ENCODE measurements around the gene CATSPER1. TPM values are rescaled to one million over a fixed set of nuclear protein-coding genes. Genes with fewer than 3 reads are reported as not detected.
"Not testable (repeated sequence)": the region's sequence is repeated elsewhere in the genome, so short reads cannot be mapped to it uniquely, and the experiment has no call there.

The CATSPER1 gene
- polyA plus RNA-seq, 3 donors, result not detected

DNA sequence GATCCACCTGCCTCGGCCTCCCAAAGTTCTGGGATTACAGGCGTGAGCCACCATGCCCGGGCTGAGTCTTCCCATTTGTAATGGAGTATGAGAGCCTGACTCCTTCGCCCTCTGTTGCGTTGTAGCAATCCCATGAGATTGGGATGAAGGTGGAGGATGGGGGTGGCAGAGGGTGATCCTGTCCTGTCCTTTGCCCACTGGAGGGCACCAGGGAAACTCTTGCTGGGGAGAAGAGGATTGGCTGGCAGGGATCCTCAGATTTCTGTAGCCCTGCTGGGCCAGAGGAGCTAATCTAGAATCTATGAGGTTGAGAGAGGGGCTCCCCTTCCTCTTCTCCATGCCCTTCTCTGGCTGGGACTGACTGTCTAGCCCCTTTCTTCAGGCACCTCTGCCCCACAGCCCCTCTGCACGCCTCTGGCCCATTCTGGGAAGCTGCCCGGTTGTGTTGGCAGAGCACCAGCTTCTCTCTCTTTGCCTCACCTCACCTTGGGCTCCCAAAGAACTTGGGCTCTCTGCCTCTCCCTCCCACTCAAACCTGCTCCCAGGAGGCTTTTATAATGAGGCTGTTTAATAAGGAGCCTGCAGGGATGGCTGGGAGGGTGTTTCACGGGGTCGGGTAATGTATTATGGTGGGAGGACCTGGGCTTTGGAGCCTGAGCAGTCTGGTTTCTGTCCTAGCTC is 9.5 kb upstream of the CATSPER1 start:
- no peak for DNase-seq (ENCODE audit: extremely low read depth in 1 of 11, low read depth in 9 of 11, low spot score in 4 of 11)

DNA sequence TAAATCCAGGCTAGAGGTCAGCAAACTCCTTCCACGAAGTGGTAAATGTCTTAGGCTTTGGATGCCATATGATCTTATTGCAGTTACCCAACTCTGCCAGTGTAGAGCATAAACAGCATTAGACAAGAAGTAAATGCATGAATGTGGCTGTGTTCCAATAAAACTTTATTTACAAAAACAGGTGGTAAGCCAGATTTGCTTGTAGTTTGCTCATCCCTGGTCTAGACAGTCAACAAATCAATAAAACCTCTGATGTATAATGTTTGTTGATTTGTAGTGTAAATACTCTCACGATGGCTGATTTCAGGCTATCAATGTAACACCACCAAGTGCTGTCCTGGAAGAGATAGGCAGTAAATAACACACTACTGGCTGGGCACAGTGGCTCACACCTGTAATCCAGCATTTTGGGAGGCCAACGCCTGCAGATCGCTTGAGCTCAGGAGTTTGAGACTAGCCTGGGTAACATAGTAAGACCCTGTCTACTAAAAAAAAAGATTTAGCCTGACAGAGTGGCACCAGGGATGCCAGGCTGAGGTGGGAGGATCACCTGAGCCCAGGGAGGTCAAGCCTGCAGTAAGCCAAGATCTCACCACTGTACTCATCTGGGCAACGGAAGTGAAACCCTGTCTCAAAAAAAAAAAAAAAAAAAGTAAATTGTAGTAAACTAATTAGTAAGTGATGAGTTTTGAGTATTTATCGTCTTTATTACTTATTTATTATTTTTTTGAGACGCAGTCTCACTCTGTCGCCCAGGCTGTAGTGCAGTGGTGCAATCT is 6.9 kb upstream of the CATSPER1 start:
- DNase-seq (ENCODE audit: extremely low read depth in 1 of 11, low read depth in 9 of 11, low spot score in 4 of 11), result no peak

DNA sequence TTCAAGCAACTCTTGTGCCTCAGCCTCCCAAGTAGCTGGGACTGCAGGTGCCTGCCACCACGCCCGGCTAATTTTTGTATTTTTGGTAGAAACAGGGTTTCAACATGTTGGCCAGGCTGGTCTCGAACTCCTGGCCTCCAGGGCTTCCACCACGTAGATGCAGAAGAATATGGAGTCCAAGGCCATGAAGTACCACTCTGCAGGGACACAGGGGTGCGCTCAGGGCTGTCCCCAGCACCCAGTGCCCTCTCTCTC is 3.2 kb downstream of the CATSPER1 start:
- not testable (repeated sequence) for DNase-seq (ENCODE audit: extremely low read depth in 1 of 11, low read depth in 9 of 11, low spot score in 4 of 11)

DNA sequence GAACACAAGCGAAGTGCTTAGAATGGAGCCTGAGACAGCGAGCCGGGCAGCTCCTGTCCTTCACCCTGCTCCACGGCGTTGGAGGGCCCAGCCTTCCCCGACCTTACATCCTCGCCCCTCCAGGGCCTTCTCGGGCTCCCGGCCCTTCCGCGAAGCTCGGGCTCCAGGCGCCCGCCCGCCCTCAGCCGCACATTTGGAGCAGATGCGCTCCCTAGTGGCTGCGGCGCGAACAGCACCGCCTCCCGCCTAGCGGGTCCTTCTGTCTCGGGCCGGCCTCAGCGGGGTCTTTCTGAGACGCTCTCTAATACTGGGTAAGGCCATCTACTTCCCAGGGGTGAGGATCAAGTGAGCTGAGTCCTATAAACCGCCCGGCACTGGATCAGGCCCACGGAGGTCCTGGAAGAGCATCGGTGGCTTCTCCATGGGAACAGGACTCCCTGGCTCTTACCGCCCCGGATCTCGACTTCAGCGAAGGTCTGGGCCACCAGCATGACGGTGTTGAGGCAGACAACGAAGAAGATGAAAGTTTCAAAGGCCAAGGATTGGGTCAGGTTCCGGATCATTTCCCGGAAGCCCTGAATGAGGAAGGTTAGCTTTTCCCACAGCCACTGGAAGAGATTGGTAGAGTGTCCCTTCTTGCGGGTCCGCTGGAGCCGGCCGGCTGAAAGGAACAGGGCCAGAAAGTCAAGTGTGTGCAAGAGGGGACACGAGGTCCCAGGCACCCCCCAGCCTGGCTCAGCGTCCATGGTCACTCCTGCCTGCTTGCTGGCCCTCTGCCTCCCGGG is 3.7 kb downstream of the CATSPER1 start:
- DNase-seq (ENCODE audit: extremely low read depth in 1 of 11, low read depth in 9 of 11, low spot score in 4 of 11), result peak in 4 of 11 donors; percentile 37 to 58 (median 50)

DNA sequence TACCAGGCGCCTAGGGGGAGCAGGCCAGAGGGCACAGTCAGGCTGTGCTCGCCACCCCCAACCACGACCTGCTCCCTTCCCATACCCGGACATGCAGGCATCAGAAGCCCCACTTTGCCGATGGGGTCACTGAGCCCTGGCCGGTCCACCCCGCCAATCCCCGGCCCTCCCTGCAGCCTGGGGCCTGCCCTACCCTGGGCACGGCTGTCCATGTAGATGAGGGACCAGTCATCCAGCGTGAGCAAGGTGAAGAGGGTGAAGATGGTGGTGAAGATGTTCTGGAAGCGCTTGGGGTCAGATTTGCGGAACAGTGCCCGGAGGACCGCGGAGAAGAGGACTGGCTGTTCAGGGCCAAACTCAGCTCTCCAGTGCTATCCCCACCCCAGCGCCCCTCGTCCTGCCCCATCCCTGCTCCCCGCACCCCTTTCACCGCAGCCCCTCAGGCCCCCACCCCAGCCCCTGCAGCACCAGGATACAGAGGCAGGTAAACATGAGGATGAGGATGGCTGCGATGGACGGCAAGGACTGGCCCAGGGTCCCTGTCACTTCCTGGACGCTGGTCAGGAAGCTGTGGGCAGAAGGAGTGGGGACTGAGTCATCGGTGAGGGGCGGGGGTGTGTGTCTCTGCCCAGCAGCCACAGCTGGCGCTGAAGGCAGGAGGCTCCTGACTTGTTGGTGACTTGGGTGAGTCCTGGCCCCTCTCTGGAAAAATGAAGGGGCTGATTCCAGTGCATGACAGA is 5.5 kb downstream of the CATSPER1 start:
- DNase-seq (ENCODE audit: extremely low read depth in 1 of 11, low read depth in 9 of 11, low spot score in 4 of 11), result no peak

DNA sequence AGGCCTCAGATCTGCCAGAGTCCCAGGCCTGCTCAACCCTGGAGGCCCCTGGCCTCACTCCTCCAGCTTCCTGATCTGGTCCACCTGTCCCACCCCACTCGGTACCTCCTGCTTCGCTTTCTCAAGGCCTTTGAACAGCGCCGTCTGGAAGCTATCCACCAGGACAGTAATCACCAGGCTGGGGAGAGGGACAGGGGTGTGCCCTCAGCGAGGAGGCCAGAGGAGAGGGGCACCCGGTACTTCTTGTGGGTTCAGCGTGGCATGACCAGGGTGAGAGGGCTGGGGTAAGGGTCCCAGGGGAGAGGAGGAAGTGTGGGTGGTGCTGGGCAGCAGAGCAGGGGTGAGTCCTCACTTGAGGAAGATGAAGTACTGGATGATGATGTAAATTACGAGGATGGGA is 6.1 kb downstream of the CATSPER1 start:
- DNase-seq (ENCODE audit: extremely low read depth in 1 of 11, low read depth in 9 of 11, low spot score in 4 of 11), result no peak

DNA sequence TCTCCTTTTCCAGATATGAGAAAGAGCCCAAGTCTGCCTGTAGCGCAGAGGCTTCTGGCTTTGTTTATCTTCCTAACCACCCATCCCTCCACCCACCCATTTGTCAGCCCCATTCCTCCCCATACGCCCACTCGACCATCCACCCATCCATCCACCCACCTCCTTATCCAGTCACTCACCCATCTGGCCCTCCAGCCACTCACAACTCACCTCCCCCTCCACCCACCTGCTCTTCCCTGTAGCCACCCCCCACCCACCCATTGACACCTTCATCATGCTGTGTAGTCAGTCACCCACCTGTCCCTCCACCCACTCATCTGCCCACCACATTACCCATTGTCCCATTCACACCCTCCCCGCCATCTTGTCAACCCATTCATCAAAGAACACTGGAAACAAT is 9.0 kb downstream of the CATSPER1 start:
- no peak for DNase-seq (ENCODE audit: extremely low read depth in 1 of 11, low read depth in 9 of 11, low spot score in 4 of 11)

DNA sequence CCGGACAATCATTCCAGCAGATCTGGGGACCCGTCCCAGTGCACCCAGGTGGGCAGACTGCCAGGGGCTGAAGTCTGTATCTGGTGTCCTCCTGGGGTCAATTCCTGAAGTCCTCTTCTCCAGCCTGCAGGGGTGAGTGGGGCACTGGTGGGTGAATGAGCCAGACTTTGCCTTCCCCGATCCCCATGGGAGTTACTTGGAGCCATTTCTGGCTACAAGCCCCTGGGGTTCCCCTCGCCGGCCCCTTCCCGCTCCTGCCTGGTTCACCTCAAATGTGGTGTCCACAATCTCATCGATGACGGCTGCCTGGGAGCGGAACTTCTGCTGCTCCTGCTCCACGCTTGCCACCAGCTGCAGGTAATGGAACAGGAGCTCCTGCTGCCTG is 9.5 kb downstream of the CATSPER1 start:
- DNase-seq (ENCODE audit: extremely low read depth in 1 of 11, low read depth in 9 of 11, low spot score in 4 of 11), result no peak

DNA sequence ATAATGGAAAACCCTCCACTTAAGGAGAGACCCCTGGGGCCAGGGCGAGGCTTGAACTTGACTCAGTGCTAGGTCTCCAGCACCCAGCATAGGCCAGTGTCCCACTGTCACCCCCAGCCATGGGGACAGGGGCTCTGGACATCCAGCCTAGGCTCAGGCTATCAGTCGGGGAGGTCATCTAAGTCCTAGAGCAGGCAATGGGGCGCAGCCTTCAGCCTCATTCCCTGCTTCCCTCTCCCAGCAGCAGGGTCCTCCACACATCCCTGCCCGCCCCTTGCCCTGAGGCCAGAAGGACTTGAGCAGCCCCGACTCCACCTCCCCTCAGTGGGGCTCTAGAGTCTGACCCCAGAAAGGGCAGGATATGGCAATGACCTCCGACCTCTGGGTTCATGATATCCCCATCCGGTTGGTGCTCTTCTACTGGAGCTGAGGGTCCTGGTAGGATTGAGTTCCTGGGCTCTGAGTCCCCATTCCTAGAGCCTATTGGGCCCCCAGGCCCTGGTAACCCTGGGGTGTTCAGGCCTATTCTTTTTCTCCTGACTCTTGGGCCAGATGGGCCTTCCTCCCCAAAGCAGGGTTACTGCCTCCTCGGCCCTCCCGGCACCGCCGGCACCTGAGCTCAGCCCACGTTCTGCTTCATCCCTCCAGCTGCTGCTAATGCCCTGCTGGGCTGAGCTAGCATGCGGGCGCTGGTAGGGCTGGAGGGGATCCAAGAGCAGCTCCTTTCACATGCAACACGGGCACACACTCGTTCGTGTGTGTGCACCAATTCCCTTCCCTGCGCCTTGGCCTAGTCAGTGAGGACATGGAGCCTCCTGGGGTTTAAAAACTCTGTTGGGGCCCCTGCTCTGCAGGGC is 10.1 kb downstream of the CATSPER1 start:
- DNase-seq (ENCODE audit: extremely low read depth in 1 of 11, low read depth in 9 of 11, low spot score in 4 of 11), result no peak

DNA sequence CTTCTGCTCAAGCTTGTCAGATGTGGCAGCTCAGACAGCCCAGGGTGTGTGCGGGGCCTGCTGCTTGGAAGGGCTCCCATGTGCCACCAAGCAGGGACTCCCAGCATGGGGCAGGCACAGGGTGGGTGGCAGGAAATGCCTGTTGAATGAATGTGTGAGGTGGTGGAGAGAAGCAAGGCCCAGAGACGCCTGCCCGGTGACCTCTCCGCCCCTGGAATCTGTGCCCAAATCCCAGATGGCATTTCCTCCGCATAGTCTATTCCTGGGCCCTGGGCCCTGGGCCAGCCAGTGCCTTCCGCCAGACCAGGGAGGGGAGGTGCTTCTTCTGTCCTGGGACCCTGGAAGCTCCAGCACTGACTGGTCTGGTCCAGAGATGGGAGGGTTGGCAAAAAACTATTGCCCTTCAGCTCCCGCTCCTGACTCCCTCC is 10.8 kb downstream of the CATSPER1 start:
- DNase-seq (ENCODE audit: extremely low read depth in 1 of 11, low read depth in 9 of 11, low spot score in 4 of 11), result no peak

DNA sequence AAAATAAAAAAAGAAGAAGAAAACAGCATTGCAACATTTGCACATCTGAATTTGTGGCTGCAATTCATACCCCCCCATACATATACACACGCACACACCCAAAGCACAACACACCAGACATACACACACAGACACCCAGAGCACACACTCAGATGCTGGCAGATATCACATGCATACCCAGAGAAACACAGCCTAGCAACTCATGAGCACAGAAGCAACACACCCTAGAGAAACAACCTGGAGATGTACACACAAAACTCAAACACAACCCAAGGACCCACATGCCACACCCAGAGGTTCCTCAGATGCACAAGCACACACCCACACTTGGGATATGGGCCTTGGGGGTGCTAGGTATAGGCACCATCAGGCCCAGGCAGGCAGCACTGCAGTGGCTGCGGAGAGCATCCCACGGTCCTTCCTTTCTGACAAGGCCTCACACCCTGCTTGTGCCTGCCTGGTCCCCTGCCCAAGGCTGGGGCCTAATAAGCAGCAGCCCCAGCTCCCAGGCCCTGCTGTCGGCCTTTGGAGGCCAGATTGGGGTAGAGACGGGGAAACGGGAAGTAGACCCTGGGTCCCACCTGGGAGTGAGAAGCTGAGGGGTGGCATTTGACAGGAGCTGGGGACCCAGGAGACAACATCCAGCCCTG is 11.3 kb downstream of the CATSPER1 start:
- DNase-seq (ENCODE audit: extremely low read depth in 1 of 11, low read depth in 9 of 11, low spot score in 4 of 11), result no peak

DNA sequence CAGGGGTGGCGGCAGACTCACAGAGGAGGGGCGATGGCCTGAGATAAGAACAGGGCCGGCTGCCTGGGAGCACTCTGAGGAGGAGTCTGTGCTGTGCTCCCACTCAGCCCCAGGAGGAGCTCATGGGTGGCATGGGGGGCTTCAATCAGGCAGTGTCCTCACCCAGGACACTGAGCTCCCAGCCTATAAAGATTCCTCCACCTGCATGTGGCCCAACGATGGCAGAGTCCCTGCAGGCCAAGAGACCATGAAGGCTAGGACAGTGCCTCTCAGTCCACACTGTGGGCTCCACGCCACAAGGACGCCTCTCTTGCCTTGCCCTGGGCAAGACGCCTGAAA is 12.5 kb downstream of the CATSPER1 start:
- DNase-seq (ENCODE audit: extremely low read depth in 1 of 11, low read depth in 9 of 11, low spot score in 4 of 11), result no peak

DNA sequence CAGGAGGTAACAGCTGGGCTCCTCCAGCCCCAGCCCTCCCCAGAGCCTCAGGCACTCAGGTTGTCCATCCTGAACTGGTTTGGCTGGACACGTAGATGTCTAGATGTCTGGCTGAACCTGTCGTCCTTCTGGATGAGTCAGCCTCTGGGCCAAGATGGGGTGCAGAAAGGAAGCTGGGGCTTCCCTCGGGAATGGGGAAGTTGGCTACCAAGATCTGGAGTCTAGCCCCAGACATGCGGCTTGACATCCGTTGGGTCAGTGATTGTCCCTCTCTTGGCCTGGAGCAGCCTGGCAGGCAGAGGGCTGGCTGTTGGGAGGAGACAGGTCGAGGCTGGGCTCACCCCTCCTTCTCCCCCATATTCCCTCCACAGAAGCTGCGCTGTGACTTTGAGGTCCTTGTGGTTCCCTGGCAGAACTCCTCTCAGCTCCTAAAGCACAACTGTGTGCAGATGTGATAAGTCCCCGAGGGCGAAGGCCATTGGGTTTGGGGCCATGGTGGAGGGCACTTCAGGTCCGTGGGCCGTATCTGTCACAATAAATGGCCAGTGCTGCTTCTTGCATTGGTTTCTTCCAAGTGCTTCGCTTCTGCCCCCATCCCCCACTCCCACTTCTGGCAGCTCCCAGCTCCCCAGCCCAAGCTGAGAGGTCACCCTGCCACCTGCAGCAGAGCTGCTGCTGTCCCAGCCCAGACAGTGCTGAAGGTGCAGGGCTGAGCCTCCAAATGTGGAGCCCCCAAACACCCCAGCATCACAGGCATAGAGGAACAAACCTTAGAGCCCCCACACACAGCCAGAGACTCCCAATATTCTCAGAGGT is 13.1 kb downstream of the CATSPER1 start:
- no peak for DNase-seq (ENCODE audit: extremely low read depth in 1 of 11, low read depth in 9 of 11, low spot score in 4 of 11)

DNA sequence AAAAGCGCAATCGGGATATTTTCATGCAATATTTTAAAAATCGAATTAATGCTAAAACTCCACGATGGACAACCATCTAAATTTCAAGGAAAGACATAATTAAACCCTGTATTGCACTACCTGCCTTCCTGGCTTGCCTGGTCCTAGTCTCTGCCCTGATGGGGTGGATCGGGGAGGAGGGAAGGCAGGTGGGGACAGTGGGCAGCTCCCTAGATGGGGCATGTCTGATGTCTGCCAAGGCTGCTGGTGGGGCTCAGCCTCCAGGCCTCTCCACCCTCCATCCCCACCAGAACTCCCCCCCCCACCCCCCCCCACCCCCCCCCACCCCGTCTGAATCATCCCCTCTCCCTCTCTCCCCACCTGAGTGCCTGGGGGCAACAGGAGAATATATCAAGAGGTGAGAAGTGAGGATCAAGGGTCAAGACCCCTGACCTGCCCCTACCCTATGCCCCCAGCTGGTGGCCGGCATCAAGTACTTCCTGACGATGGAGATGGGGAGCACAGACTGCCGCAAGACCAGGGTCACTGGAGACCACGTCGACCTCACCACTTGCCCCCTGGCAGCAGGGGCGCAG is 13.8 kb downstream of the CATSPER1 start:
- DNase-seq (ENCODE audit: extremely low read depth in 1 of 11, low read depth in 9 of 11, low spot score in 4 of 11), result no peak

DNA sequence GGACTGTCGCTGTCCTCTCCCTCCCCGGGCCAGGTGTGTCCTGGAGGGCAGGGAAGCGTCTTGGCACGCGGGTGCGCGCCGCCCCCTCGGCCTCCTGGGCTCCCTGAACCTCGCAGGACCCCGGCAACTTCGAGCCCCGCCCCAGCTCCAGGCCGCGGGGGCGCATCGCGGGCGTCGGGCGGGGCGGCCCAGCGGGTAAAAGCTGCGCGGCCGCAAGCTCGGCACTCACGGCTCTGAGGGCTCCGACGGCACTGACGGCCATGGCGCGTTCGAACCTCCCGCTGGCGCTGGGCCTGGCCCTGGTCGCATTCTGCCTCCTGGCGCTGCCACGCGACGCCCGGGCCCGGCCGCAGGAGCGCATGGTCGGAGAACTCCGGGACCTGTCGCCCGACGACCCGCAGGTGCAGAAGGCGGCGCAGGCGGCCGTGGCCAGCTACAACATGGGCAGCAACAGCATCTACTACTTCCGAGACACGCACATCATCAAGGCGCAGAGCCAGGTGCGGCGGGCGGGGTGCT is 14.4 kb downstream of the CATSPER1 start, which contains the start of gene CST6:
Gene CST6, plus strand, starts transcription at position 224 of the 519 bp plus-strand sequence. Its CDS starts 37 bp downstream, at position 261.
- no peak for DNase-seq (ENCODE audit: extremely low read depth in 1 of 11, low read depth in 9 of 11, low spot score in 4 of 11)

DNA sequence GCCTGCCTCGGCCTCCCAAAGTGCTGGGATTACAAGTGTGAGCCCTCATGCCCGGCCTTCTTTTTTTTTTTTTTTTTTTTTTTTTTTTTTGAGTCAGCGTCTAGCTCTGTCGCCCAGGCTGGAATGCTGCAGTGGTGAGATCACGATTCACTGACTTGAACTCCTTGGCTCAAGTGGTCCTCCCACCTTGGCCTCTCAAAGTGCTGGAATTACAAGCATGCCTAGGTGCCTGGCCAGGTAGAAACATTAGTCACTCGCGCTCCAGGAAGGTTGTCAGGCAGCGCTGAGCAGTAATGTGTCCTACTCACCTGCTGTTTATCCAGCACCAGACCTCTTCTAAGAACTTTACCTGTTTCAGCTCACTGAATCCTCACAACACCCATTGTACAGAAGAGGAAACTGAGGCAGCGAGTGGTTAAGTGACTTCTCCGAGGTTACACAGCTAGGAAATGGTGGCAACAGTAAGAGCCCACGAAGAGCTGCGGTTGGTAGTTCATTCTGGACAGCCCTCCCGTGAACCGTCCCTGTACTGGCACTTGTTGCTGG is 15.0 kb downstream of the CATSPER1 start:
- no peak for DNase-seq (ENCODE audit: extremely low read depth in 1 of 11, low read depth in 9 of 11, low spot score in 4 of 11)

DNA sequence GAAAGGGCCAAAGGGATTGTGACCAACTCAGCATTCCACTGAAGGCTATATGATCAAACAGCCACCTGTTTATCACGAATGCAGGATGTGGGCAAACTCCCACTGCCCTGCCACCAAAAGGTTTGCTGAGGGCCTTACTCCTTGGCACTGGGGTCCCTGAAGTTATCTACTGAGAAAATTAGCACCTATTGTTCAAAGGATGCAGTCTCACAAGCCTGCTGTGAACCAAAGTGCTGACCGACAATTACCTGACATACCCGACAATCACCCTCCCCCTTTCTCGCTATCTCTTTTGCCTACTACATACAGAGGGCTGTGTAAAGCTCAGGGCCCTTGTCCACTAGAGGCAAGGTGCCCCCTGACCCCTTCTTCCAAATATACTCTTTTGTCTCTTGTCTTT is 16.2 kb downstream of the CATSPER1 start:
- not testable (repeated sequence) for DNase-seq (ENCODE audit: extremely low read depth in 1 of 11, low read depth in 9 of 11, low spot score in 4 of 11)
